HUES64 (cell line): ENCODE results near the gene CES3.

ENCODE experiments used
- H3K27ac ChIP-seq: 2 replicates; pipeline ENCODE4 v1.7.0; 2013; ENCODE audit warnings: low read depth, low read length, inconsistent platforms
- H3K27me3 ChIP-seq: 2 replicates; pipeline ENCODE4 v1.6.1; 2013; ENCODE audit warnings: mild to moderate bottlenecking, low read length; ENCODE audit not compliant: insufficient read depth
- H3K36me3 ChIP-seq: 2 replicates; pipeline ENCODE4 v1.6.1; 2013; ENCODE audit warnings: mild to moderate bottlenecking, low read length; ENCODE audit not compliant: insufficient read depth
- H3K4me1 ChIP-seq: 2 replicates; pipeline ENCODE4 v1.6.1; 2013; ENCODE audit warnings: mild to moderate bottlenecking, low read length, moderate library complexity; ENCODE audit not compliant: insufficient read depth
- H3K4me3 ChIP-seq: 2 replicates; pipeline ENCODE4 v1.5.1; 2013; ENCODE audit warnings: mild to moderate bottlenecking, low read length, moderate library complexity
- H3K9ac ChIP-seq: 2 replicates; pipeline ENCODE4 v1.6.1; 2013; ENCODE audit warnings: mild to moderate bottlenecking, low read depth, low read length
- H3K9me3 ChIP-seq: 2 replicates; pipeline ENCODE4 v1.6.1; 2013; ENCODE audit warnings: low read depth, low read length; ENCODE audit not compliant: insufficient read depth
- WGBS: fragments of 150-250, 120-280 bp; methylation state at CpG from one replicate; pipeline ENCODE4 v1.1.7; 2013; ENCODE audit warnings: missing lambda C conversion rate; 5-methylcytosine and 5-hydroxymethylcytosine counted together

CES3 gene

DNA sequence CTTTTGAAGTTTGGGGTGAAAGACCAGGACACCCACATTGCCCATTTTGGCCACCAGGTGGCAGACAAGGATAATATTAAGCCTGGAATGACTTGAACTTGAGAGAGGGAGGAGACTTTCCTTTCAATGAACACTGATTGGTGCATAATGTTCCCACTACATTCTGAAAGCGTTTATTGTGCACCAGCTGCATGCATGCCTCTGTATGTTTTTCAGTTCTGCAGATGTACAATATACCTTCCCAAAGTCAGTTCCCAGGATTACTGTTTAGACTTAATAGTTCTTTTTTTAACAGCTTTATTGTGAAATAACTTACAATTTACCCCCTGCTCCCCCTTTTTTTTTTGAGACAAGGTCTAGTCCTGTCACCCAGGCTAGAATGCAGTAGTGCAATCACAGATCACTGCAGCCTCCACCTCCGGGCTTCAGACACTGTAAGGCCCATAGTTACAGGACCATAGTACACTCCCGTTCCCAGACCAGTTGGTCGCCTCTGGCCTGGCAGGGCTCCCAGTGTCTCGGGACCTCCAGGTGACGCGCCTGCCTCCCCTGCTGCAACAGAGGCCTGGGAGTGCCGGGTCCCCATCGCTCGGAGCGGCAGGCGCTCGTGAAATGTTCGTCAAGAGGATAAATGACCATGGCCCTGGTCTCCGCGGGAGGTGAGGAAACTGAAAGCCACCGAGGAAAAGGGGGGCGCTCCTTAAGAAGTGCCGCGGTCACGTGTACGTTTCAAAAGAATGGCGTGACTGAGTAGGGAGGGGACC is 13.6 kb upstream of the CES3 start:
- peaks cover 12% of the 10 kb centered on the region; the same call in 1 of the 2 replicates for H3K36me3 ChIP-seq
- peaks cover 25% of the 10 kb centered on the region for H3K27me3 ChIP-seq
- H3K27ac ChIP-seq = no peak overlapping the region
- H3K9me3 ChIP-seq = 0 out of 2 replicates have a peak, but pooled peaks cover 9% of the 10 kb centered on the region
- no peak overlapping the region for H3K4me3 ChIP-seq
- 51% methylated on average over 17 of the region's 23 CpGs for WGBS
- no peaks in the 10 kb centered on the region for H3K4me1 ChIP-seq
- H3K9ac ChIP-seq = no peak overlapping the region

DNA sequence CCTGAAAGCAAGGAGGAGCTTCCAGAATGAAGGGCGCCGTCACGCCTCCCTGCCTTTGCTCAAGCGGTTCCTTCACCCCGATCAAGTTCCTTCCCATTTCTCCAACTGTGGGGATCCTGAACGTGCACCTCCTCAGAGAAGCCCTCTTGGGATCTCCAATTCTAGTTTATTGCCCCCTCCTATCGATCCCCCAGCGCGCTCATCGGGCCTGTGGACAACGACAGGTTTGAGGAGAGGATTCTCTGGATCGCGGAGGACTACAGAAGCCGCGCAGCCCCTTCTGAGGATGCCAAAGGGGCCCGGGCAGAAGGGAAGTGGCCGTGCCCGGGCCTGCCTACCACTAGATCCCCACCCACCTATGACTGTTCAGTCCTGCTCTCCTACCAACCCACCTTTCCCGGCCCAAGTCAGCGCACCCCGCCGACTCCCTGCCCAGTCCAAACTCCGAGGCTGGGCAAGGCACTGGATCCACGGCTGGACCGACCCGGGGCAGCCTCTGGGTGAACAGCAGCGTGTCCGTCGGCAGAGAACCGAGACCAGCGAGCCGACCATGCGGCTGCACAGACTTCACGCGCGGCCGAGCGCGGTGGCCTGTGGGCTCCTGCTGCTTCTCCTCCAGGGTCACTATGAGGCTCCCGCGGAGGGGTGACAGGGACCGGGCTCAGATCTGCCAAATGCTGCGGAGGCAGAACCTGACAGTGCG is 12.8 kb upstream of the CES3 start:
- H3K9ac ChIP-seq = no peak overlapping the region
- H3K27ac ChIP-seq = no peak overlapping the region

DNA sequence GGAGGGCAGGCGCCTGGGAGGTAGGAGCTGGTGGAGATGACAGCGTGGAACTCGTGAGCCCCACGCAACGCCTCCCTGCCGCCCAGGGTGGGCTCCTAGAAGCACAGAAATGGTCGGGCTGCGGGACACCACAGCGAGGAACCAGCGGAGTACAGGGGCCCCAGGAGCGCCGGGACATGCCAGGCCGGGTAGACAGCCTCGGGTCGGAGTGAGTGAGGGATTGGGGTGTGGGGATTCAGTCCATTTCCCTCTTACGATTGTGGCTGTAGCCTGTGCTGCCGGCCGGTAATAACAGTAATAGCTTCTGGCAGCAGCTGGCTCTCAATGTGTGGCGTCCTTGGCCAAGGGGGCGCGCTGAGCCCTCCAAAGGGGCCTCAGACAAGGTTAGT is 12.2 kb upstream of the CES3 start:
- Histone ChIP-seq H3K4me3 (no peak overlapping the region), H3K36me3 (peaks cover 2% of the 10 kb centered on the region; the same call in 1 of the 2 replicates), H3K9me3 (0 out of 2 replicates have a peak, but pooled peaks cover 9% of the 10 kb centered on the region), H3K4me1 (no peaks in the 10 kb centered on the region), H3K9ac (no peak overlapping the region), H3K27ac (no peak overlapping the region), H3K27me3 (peaks cover 25% of the 10 kb centered on the region)
- 64% methylated on average over 21 of the region's 21 CpGs for WGBS

More for the DNA sequence above, 12.8 kb upstream of the CES3 start:
- 54% methylated on average over 44 of the region's 44 CpGs for WGBS
- no peaks in the 10 kb centered on the region for H3K4me1 ChIP-seq
- 0 out of 2 replicates have a peak, but pooled peaks cover 9% of the 10 kb centered on the region for H3K9me3 ChIP-seq
- H3K4me3 ChIP-seq = no peak overlapping the region
- H3K27me3 ChIP-seq = peaks cover 25% of the 10 kb centered on the region
- peaks cover 6% of the 10 kb centered on the region; the same call in 1 of the 2 replicates for H3K36me3 ChIP-seq

DNA sequence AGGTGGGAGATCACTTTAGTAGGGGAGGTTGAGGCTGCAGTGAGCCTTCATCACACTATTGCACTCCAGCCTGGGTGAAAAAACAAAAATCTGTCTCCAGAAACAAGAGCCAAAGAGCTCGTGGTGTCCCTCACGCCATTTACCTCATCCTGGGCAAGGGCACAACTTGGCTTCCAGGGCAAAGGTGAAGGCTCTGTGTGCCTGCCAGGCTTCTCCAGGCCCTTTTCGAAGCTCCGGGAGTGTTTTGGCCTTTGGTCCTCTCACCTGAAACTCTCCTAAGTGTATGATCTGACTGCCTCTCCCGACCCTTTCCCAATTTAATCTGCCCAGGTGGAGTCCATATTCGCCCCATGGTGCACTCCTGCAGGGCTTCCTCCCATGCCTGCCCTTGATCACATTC is 11.6 kb upstream of the CES3 start:
- Histone ChIP-seq H3K9ac (no peak overlapping the region), H3K9me3 (0 out of 2 replicates have a peak, but pooled peaks cover 9% of the 10 kb centered on the region), H3K4me1 (no peaks in the 10 kb centered on the region), H3K4me3 (no peak overlapping the region), H3K36me3 (no peaks in the 10 kb centered on the region), H3K27me3 (peaks cover 25% of the 10 kb centered on the region), H3K27ac (no peak overlapping the region)
- 84% methylated on average over 6 of the region's 6 CpGs for WGBS

DNA sequence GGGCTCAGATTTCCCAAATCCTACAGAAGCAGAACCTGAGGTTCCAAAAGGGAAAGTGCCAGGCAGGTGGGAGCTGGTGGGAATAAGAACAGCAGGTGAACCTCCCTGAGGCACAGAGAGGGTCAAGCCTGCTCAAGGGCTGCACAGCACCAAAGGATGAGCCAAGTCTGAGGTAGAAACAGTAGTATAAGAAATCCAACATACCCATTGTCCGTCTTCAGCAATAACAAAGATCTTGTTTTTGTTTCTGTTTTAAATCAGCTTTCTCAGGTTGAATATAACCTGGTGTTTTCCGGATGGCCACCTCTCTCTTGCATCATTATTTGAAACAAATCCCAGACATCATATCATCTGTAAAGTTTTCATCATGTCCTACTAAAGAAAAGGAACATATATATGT is 10.6 kb upstream of the CES3 start:
- Histone ChIP-seq H3K4me1 (no peaks in the 10 kb centered on the region), H3K4me3 (no peak overlapping the region), H3K27me3 (peaks cover 25% of the 10 kb centered on the region), H3K9me3 (0 out of 2 replicates have a peak, but pooled peaks cover 9% of the 10 kb centered on the region), H3K36me3 (no peaks in the 10 kb centered on the region), H3K27ac (no peak overlapping the region), H3K9ac (no peak overlapping the region)
- 79% methylated on average over 2 of the region's 2 CpGs for WGBS

DNA sequence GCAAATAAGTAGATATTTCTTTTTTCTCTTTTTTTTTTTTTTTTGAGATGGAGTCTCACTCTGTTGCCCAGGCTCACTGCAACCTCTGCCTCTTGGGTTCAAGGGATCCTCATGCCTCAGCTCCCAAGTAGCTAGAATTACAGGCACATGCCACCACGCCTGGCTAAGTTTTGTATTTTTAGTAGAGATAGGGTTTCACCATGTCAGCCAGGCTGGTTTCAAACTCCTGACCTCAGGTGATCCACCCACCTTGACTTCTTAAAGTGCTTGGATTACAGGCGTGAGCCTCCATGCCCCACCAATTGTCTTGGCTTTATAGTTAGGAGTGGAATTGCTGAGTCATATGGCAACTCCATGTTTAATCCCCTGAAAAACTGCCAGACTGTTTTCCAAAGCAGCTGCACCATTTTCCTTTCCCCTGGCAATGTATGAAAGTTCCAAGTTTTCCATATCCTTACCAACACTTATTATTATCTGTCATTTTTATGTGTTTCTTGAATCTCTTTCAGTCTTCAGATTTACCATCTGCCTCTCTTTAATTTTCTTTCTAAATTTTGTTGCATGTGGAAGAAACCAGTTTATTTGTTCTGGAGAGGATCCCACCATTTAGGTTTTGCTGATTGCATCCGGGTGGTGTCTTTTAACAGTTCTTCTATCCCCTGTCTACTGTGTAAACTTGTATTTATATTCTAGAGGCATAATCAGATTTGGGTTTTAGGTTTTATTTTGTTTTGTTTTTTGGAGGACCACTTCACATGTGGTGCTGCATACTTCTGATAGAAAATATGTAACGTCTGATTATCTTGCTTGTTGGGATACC is 9.9 kb upstream of the CES3 start:
- WGBS = 99% methylated on average over 3 of the region's 4 CpGs
- Histone ChIP-seq H3K27me3 (peaks cover 25% of the 10 kb centered on the region), H3K27ac (no peak overlapping the region)

DNA sequence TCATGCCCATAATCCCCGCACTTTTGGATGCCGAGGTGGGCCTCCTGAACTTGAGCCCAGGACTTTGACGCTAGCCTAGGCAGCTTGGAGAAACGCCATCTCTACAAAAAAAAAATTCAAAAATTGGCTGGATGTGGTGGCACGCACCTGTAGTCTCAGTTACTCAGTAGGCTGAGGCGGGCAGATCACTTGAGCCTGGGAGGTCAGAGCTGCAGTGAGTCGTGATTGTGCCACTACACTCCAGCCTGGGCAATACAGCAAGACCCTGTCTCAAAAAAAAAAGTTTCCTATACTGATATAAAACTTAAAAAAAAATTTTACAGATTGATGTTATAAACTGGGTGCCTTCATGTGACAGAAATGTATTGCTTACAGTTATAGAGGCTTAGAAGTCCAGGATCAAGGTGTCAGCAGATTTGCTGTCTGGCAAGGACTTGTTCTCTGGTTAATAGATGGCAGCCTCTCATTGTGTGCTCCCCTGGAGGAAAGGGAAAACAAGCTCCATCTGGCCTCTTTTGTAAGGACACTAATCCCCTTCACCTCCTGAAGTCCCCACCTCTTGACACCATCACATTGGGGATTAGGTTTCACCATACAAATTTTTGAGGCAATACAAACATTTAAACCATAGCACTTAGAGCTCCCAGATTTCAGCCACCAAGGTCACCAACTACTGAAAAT is 8.5 kb upstream of the CES3 start:
- H3K27me3 ChIP-seq = peaks cover 22% of the 10 kb centered on the region
- H3K9me3 ChIP-seq = 0 out of 2 replicates have a peak, but pooled peaks cover 9% of the 10 kb centered on the region
- H3K27ac ChIP-seq = no peak overlapping the region
- H3K4me1 ChIP-seq = no peaks in the 10 kb centered on the region
- no peaks in the 10 kb centered on the region for H3K36me3 ChIP-seq
- H3K9ac ChIP-seq = no peak overlapping the region
- WGBS = 89% methylated on average over 7 of the region's 7 CpGs
- no peak overlapping the region for H3K4me3 ChIP-seq

More for the DNA sequence above, 9.9 kb upstream of the CES3 start:
- H3K4me1 ChIP-seq = no peaks in the 10 kb centered on the region
- H3K9ac ChIP-seq = no peak overlapping the region
- H3K4me3 ChIP-seq = no peak overlapping the region
- 0 out of 2 replicates have a peak, but pooled peaks cover 9% of the 10 kb centered on the region for H3K9me3 ChIP-seq
- no peaks in the 10 kb centered on the region for H3K36me3 ChIP-seq

DNA sequence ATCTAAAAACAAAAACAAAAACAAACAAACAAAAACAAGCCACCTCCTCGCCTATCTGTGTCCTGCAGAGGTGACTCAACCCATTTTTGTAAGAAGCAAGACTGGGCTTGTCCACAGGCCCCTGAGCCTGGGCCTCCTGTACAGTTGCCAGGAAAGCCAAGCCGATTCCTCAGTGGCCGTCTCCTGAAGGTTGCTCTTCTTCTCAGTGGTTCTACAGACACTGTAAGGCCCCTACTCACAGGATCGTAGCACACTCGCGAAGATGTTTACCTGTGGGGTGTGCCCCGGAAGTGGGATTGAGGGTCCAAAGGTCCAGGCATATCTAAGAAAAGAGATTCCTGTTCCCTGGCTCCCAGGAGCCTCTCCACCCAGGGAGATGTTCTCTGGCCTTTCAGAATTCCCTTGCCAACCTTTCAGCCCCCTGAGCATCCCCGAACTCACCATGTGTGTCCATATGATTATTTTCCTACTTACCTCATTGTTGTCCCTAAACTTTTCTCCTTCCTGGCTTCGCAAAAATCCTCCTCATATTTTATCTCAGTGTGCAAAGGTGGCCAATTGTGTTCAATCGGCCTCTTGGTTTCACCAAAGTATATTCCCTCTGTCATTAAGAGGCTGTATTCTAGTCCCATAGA is 7.5 kb upstream of the CES3 start:
- H3K4me3 ChIP-seq = no peak overlapping the region
- no peak overlapping the region for H3K9ac ChIP-seq
- H3K9me3 ChIP-seq = 0 out of 2 replicates have a peak, but pooled peaks cover 9% of the 10 kb centered on the region
- H3K27me3 ChIP-seq = peaks cover 13% of the 10 kb centered on the region
- no peak overlapping the region for H3K27ac ChIP-seq
- H3K36me3 ChIP-seq = no peaks in the 10 kb centered on the region
- 91% methylated on average over 10 of the region's 10 CpGs for WGBS
- no peaks in the 10 kb centered on the region for H3K4me1 ChIP-seq

DNA sequence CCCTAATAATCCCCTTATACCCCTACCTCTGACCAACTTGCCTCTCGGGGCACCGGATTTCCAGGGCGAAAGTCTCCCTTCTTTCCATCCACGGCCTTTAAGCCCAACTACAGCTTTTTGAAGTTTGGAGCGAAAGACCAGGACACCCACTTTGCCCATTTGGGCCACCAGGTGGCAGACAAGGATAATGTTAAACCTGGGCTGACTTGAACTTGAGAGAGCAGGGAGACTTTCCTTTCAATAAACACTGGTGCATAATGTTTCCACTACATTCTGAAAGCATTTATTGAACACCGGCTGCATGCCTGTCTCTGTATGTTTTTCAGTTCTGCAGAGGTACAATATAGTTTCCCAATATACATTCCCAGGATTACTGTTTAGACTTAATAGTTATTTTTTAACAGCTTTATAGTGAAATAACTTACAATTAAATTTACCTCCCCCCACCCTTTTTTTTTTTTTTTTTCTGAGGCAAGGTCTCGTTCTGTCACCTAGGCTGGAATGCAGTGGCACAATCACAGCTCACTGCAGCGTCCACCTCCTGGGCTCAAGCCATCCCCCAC is 6.9 kb upstream of the CES3 start:
- Histone ChIP-seq H3K4me1 (no peaks in the 10 kb centered on the region), H3K4me3 (no peak overlapping the region), H3K9ac (no peak overlapping the region), H3K36me3 (no peaks in the 10 kb centered on the region), H3K27me3 (peaks cover 7% of the 10 kb centered on the region), H3K27ac (no peak overlapping the region), H3K9me3 (0 out of 2 replicates have a peak, but pooled peaks cover 9% of the 10 kb centered on the region)
- 40% methylated on average over 8 of the region's 8 CpGs for WGBS
